H1 (cell line): ENCODE results near the gene ATP13A2. TPM values are rescaled to one million over a fixed set of nuclear protein-coding genes. Genes with fewer than 3 reads are reported as not detected.

Source experiments
- BRCA1 ChIP-seq: IDR thresholded peaks from 2 replicates; pipeline ENCODE4 v1.6.1; 2012; ENCODE audit warnings: low read depth, low read length, improper control_type of control experiment
- CHD7 ChIP-seq: fragments of 300-600 bp; sonication (generic); IDR thresholded peaks from 2 replicates; pipeline ENCODE4 v1.7.1; 2012; ENCODE audit warnings: low read length, moderate library complexity, mild to moderate bottlenecking, inconsistent platforms; ENCODE audit not compliant: insufficient replicate concordance
- CTBP2 ChIP-seq: IDR thresholded peaks from 2 replicates; pipeline ENCODE4 v1.7.0; 2011; ENCODE audit warnings: borderline replicate concordance, mild to moderate bottlenecking, moderate library complexity, mixed read lengths, low read length; ENCODE audit not compliant: insufficient read depth, insufficient read length
- EGR1 ChIP-seq: IDR thresholded peaks from 2 replicates; pipeline ENCODE4 v1.6.1; 2011; ENCODE audit warnings: low read depth, low read length, borderline replicate concordance
- NANOG ChIP-seq: IDR thresholded peaks from 2 replicates; pipeline ENCODE4 v1.6.1; 2011; ENCODE audit warnings: low read length, low read depth, mild to moderate bottlenecking, inconsistent platforms; ENCODE audit not compliant: insufficient read depth, poor library complexity, severe bottlenecking
- SAP30 ChIP-seq: fragments of 300-600 bp; sonication (generic); IDR thresholded peaks from 2 replicates; pipeline ENCODE4 v1.7.1; 2012; ENCODE audit warnings: low read length, moderate library complexity, mild to moderate bottlenecking, inconsistent platforms; ENCODE audit not compliant: insufficient read depth, insufficient replicate concordance
- YY1 ChIP-seq: IDR thresholded peaks from 2 replicates; pipeline ENCODE4 v1.6.1; 2011; ENCODE audit warnings: low read depth, mild to moderate bottlenecking, low read length
- polyA plus RNA-seq, 7 experiments: library from polyadenylated mRNA; depleted of rRNA in 3 of 7; stranded (reverse) in 5 of 7; unstranded in 2 of 7; fragments of >200 nt in 5 of 7; fragments of 200-250 nt in 2 of 7; gene quantifications; 1 replicate in 5 of 7; 2 replicates in 1 of 7; 4 replicates in 1 of 7; pipeline versions ENCODE4 v1.2.1 to v1.2.3, GENCODE V29; 2011 to 2013; ENCODE audit warnings: missing spikeins in 2 of 7, mixed read lengths in 2 of 7
- total RNA-seq: library from RNA; stranded (reverse); fragmentation: NEBNext Ultra II Directional; extraction: Animal tissue kit (Norgen Biotek cat#: 25700); gene quantifications from 2 replicates; pipeline ENCODE4 v1.2.1, GENCODE V29; 2021

Gene ATP13A2
- total and polyA plus RNA-seq, 2 of the 8 experiments (the other 6 are each of a cell fraction or from before 2014, with no cell fraction given): 82.1 to 83.6 TPM

DNA sequence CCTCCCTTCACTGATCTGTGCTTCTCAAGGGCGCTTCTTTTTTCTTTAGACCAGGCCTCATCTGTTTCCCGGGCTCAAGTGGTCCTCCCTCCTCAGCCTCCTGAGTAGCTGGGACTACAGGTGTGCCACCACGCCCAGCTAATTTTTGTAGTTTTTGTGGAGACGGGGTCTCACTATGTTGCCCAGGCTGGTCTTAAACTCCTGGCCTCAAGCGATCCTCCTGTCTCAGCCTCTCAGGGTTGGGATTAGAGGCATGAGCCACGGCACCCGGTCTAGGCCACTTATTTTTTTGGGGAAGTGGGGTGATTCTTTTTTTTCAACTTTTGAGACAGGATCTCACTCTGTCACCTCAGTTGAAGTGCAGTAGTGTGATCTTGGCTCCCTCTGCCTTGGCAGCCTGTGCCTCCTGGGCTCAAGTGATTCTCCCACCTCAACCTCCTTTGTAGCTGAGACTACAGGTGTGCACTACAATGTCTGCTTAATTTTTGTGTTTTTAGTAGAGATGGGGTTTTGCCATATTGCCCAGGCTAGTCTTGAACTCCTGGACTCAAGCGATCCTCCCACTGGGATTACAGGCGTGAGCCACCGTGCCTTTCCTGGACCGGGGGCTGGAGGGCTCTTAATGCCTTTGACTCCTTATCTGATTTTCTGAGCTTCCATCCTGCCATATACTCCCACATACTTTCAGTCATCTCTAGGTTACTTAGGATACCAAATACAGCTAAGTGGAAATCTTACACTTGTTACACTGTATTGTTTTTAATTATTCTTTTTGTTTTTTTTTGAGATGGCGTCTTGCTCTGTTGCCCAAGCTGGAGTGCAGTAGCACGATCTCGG lies 50.2 kb downstream of the ATP13A2 start (continued):
- TF ChIP-seq CHD7 (no peak), NANOG (no peak), BRCA1 (no peak), CTBP2 (no peak), EGR1 (no peak), YY1 (no peak), SAP30 (no peak)
